GM18909 (cell line): ENCODE data around the gene FIBCD1.
"Not testable (repeated sequence)": the region's sequence is repeated elsewhere in the genome, so short reads cannot be mapped to it uniquely, and the experiment has no call there.

Source experiments
- ATAC-seq: cut with Tn5 transposase; IDR thresholded peaks from one replicate; pipeline ENCODE4 v1.9.1; 2021; ENCODE audit warnings: mild to moderate bottlenecking; ENCODE audit not compliant: unreplicated experiment, poor library complexity

Gene FIBCD1

GRCh38 chr9:130912932-130913598, 26.0 kb downstream of the FIBCD1 start:
- ATAC-seq, result no peak

DNA sequence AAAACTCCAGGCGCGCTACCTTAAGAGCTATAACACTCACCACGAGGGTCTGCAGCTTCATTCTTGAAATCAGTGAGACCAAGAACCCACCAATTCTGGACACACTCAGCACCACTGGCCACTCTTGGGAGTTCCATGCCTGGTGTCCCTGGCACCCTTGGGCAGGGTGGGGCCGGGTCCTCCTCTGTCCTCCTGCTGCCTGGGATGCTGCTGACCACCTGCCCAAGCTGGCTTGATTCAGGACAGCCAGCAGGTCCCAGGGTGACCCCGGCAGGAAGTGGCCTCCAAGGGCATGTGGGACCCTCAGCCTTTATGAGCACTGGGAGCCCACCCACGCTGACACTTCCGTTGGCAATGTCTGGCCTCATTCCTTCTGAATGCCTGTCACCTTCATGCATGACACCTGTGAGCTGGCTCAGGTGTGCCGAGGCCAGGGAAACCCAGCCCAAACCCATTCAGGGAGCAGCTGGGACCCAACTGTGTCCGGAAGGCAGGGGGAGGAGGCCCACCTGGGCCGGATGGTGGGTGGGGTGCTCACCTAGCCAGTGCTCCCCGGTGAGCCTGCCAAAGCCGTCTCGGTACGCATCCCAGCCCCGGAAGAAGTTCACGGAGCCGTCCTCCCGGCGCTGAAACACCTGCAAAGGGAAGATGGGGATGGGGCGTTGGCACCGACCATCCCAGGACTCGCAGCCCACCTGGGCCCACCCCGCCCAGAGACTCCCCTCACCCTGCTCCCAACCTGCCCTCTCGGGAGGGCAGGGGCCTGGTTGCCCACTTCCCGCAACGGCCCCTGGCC, 27.6 kb downstream of the FIBCD1 start:
- ATAC-seq, result no peak

- ATAC-seq, result not testable (repeated sequence)
Measured at GRCh38 chr9:130910670-130911069, 28.4 kb downstream of the FIBCD1 start.

DNA sequence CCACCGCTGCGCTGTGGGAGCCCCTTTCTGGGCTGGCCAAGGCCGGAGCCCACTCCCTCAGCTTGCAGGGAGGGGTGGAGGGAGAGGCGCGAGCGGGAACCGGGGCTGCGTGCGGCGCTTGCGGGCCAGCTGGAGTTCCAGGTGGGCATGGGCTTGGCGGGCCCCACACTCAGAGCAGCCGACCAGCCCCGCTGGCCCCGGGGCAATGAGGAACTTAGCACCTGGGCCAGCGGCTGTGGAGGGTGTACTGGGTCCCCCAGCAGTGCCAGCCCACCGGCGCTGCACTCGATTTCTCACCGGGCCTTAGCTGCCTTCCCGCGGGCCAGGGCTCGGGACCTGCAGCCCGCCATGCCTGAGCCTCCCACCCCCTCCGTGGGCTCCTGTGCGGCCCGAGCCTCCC, 29.0 kb downstream of the FIBCD1 start:
- ATAC-seq, result not testable (repeated sequence)

DNA sequence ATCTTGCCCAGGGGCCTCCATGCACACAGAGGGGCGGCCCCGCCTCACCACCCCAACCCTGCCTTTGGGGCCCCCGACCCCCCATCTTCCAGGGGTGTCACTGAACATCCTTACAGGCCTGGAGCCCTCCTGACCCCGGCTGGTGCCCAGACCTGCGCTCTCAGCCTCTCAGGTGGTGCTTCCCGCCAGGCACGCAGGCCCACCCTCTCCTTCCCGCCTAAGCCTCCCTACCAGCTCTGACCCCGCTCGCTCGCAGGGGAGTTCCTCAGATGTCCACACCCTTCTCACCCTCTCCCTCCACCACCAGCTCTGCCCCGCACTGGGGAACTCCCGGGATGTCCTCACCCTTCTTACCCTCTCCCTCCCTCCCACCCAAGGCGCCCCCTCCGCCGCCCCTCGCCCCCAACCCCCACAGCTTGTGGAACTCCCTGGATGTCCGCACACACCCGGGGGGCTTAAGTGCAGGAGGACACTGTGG, 30.1 kb downstream of the FIBCD1 start:
- ATAC-seq, result no peak

DNA sequence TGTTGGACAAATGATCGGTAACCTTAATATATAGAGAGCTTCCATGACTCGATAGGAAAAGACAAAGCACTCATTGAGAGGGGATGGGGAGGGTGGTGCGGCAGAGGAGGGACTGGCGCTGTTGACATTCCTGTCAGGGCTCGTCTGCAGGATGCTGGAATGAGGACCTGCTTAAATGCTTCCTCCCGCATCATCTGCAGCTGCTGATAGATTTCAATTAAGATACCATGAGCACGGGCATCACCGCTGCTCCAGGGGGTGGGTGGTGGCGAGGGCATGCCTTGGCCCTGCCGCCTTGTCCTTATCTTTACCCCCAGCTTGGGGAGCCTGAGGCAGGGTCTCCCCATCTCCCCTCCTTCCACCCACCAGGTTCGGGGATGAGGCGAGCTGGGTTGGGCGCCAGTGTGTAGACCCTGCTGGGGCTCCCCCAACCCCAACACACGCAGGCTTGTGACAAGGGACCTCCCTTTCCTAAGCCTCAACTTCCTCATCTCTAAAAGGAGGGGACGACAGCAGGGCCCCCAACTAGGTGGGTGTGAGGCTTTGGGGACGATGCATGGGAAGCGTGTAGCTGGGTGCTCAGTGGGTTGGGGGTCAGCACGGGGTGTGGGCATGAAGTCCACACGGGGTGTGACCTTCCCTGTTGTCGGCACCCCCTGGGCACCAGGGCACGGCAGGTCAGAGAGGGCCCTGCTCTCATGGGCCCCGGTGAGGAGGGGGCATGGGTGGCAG, 30.7 kb downstream of the FIBCD1 start:
- ATAC-seq, result no peak

DNA sequence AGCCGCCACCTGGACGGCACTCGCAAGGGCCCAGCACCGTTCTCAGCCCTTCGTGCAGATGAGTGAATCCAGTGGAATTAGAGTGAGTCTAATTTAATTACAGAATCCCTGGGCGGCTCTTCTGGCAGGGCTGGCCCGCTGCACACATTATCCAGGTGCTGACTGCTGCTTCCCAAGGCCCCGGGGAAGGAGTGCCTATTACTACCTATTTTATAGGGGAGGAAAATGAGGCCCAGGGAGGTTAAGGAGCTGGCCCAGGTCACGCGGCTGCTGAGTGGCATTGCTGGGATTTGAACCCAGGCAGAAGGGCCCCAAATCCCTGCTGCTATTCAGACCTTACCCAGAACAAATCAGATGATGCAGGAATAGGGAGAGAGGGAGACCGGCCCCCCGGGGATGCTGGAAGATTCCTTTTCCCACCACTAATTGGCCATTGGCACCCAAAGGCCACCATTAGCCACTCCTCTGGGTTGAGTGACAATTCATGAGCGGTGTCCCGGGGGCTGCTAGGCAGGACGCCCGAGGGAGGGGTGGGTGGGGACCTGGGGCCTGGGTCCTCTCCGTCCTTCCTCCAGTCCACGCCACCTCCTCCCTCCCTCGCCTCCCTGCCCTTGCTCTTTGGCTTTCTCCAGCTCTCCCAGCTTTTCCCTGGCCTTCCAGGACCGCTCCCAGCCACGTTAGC, 32.2 kb downstream of the FIBCD1 start:
- no peak for ATAC-seq

DNA sequence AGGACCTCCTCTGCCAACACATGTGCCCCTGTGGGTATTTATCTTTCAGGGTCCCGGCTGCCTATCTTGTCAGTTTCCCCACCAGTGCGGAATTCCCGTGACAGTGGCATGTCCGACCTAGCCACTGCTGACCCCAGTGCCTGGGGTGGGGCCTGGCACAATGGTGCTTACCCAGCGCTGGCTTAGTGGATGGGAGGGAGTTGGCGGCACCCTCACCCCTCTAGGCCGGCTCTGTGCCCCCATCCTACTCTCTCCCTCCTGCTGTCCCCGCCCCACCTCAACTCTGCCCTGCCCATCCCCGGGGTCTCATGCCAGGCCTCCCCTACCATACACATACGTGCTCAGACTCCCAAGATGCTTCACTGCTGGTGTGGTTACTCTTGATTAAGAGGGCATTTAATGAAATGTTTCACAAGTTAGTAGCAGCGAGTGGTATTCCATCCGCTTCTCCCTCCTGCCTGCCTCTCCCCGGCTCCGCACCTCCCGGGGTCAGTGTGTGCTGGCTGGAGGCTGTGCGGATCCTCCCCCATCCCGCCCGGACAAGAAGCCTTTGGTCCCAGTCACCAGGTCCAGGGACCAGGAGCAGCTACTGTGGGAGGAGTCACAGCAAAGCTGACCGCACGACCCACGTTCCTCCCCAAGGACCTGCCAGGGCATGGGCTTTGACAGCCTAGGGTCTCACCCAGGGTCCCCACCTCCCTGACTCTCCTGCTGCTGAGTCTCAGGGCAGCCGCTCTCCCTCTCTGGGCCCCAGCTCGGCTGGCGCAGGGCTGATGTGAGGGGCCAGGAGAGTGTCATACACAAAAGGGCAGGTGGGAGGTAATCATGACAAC, 32.9 kb downstream of the FIBCD1 start:
- ATAC-seq, result no peak

DNA sequence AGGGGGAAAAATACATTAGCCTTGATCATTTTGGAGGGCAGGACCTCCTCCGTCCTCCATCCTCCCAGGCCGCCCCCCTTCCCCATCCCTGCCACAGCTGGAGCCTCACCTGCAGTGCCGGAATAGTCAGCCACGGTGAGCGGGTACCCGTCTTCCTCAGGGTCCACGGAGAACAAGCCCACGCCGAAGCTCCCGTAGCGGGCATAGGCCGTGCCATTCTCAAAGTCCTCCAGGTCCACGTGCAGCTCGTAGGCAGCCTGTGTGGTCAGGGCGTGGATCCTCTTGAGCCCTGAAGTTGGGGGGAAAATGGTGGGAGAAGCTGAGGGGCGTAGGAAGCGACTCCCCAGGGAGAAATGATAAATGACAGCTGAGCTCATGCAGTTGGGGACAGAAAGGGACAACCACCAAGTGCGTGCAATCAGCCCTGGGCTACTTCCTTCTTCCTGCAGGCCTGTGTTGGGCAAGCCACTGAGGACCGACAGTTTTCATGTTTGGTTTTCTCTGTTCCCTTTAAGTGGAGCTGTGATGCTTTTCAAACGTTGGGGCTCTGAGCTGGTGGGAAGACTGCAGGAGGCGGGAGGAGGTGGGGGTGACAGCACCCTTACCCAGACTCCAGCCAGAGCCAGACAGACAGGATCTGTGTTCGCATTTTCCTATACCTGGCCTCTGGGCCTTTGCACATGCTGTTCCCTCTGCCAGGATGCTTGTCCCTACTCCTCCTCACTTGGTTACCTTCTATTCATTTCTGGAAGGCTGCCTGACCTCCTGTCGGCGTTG, 33.7 kb downstream of the FIBCD1 start:
- ATAC-seq, result no peak

- ATAC-seq, result no peak
Measured at GRCh38 chr9:130904070-130905044, 34.7 kb downstream of the FIBCD1 start.

DNA sequence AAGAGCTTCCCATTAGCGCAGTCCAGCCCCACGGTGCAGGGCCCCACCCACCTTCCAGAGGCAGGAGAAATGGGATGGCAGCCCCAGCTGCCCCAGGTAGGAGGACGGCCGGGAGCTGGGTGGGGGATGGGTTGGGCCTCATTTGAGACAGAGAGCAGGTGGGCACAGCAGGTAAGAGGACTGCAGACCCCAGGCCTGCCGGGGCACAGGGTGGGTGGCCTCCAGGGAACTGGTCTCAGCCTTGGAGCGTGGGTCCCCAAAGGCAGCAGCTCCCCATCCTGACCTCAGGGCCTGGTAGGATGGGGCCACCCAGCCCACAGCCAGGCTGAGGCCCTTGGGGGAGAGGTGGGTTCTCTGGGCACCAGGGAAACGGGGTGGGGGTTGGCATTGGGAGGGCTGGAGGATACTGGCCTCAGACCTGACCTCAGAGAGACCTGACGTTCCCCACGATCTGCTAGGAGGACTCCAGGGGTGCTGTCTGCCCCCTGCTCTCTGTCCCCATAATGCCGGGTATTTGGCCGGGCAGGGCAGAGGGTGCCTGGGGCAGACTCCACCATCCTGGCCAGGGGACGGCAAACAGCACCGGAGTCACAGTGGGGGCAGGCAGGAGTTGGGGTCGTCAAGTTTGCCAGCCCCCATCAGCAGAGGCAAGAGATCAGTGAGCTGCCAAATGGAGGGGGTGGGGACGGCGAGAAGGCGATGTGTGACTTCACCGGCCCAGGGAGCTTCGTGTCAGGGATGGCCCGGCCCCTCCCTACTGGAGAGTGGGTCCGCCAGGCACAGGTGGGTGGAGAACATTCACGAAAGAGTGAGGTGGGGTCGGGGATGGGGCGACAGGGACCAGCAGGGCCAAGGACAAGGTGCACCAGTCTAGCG, 35.6 kb downstream of the FIBCD1 start:
- ATAC-seq, result no peak

DNA sequence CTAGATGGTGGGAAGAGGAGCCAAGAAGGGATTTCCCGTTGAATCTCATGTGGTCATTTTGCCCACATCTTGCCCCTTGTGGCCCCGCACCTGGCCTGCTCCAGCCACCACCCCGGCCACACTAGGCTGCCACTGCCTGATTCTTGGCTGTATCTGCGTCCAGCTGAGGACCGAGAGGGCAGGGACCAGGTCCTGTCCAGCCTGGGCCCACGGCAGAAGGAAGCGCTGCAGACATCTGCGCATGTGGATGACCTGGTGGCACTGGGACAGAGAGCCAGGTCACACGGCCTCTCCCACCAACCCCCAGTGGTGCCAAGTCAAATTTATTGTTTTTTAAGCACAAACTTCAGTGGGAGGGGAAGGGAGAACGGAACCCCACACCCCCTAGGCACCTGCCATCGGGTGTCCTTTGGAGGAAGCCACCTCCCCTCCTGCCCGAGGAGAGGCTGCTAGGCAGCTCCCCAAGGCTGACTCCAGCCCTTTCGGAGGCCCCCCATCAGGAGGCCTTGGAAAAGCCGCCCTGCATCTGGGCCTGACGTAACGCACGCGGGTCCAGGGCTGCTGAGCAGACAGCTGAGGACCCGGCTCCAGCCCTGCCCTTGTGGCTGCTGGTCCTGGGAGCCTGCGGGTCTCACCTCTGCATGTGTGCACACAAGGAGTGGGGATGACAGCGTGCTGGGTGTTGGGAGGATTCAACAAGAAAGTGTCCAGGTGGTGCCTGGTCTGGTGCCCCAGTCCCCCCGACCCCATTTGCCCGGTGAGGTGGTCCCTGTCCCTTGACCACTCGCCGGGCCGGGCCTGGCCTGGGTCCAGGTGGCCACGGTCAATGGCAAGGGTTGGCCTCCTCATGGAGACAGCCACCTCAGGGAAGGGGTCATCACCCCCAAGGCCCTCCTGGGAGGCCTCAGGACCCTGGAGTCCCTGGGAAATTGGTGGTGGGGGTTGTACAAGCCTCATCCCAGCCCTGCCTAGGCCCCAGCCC, 36.6 kb downstream of the FIBCD1 start:
- ATAC-seq, result no peak

DNA sequence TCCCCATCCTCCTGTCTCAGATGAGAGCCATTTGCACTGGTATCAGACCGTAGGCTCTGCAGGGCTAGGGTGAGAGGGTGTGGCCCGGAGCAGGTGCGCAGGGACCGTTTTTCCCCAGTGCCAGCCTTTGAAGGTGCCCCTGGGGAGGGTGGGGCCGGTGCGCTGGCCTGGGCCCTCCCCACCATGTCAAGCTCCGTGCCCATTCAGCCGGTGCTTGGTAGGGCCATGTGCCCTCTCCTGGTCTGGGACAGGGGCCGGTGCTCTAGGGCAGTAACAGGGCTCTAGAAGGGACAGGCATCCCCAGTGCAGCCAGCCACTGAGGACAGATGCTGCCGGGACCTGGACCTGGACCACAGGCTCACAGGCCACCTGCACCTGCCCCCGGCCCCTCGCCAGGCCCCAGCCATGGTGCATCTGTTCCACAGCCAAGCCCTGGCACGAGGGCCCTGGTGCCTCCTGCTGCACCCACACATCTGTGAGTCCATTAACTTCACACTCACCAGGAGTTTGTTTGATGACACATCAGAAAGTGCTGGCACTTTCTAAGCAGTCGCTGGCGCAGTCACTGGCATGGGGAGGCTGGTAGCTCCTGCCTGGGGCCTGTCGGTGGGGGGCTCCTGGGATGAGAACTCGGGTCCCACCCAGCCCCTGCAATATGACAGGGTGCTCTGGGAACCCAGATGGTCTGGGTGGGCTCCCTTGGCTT, 37.4 kb downstream of the FIBCD1 start:
- ATAC-seq, result no peak

GRCh38 chr9:130900701-130901497, 38.1 kb downstream of the FIBCD1 start:
- ATAC-seq, result no peak
